M059J (cell line): ENCODE data around the gene LMAN2. TPM values are rescaled to one million over a fixed set of nuclear protein-coding genes. Genes with fewer than 3 reads are reported as not detected.
A peak's percentile ranks its signal among the peaks of the same experiment; 100 is the strongest.

ENCODE experiments used
- DNase-seq: peaks from one replicate; pipeline ENCODE4 v3.0.0-alpha.2; 2012; ENCODE audit warnings: low read depth
- total RNA-seq: library from RNA; depleted of rRNA; stranded (reverse); fragments of >200 nt; shearing (Covaris generic); gene quantifications from 2 replicates; pipeline ENCODE4 v1.2.3, GENCODE V29; 2014

LMAN2 gene
- total RNA-seq, 1 experiment from 2014 or later = 443 TPM

DNA sequence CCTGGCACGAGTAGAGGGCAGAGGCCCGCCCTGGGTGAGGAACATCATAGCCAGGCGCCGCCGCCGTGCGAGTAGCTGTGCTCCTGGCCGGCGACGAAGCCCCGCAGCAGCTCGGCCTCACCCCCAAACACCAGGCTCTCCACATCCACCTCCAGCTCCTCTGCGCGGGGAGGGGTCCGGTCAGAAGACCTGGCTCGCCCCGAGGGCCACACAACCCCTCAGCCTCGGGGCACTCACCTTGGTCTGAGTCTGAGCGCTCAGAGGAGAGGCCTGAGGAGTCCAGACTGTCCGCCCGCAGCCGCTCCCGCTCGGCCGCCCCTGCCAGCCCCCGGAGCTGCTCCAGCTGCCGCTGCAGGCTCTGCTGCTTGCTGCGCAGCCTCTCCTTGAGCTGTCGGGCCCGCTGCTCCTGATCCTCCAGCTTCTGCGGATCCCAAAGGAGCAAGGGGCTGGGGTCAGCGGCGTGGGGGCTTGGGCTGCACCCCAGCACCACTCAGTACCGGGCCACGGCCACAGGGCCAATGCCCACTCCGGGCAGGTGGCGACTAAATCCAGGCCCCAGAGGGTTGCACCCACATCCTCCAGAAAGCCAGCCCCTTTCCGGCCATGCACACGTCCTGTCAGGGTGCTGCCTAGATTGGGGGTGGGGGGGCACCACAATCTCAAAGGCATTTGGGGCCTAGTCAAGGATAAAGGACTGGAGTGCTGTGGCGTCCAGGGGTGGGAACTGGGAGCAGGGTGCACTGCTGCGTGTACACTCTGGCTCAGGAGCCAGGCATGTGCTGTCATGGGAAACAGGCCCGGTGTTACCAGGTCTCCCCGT lies 43.7 kb downstream of the LMAN2 start:
- DNase-seq = no peak

DNA sequence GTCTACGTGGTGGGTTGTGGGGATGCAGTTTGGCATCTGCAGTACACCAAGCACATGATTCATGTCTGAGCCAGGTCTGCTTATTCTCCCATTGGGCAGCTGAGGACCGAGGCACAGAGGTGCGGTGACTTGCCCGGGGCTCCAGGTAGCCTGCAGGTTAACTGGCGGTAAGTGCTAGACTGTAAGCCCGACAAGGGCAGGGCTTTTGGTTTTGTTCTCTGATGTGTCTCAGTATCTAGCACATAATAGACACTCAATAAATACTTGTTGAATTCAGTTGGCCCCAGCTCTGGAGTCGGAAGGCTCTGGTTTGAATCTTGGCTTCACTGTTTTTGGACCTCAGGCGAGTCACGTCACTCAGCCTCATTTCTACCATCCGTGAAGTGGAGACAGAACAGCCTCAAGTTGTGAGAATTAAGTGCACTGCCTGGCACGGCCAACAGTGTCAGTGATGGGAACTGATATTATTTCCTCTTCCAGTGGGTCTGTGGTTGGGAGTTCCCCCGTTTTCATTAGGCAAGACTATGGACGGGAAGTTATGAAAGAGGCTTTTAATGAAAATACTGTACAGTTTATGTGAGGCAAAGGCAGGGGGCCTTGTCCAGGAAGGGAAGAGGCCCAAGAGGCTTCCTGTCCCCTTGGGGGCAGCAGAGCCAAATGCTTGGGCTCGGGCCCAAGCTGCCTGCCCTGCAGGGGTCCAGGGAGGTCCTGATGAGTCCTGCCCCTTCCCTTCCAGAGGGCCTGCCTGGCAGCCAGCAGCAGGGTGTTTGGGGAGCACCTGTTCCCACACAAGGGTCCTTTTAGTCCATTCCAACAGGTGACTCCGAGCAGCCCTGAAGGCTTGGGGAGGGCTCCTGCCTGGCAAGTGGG lies 44.6 kb downstream of the LMAN2 start:
- DNase-seq = peak; percentile 25

DNA sequence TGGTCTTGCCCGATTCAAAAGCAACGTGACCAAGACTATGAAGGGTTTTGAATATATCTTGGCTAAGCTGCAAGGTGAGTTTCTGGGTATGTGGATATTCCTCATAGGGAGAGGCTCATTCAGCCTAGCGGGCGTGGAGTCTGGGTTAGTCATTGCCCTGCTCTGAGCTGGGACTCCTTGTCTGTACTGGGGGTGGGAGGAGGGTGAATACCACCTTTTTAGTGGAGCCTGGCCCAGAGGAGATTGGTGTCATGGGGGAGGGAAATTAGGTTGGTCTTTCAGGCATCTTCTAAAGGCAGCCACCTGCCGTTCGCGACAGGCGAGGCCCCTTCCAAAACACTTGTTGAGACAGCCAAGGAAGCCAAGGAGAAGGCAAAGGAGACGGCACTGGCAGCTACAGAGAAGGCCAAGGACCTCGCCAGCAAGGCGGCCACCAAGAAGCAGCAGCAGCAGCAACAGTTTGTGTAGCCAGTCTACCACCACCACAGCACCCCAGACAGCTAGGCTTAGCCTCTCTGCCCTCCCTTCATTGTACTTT lies 45.3 kb downstream of the LMAN2 start:
- DNase-seq = peak; percentile 23

DNA sequence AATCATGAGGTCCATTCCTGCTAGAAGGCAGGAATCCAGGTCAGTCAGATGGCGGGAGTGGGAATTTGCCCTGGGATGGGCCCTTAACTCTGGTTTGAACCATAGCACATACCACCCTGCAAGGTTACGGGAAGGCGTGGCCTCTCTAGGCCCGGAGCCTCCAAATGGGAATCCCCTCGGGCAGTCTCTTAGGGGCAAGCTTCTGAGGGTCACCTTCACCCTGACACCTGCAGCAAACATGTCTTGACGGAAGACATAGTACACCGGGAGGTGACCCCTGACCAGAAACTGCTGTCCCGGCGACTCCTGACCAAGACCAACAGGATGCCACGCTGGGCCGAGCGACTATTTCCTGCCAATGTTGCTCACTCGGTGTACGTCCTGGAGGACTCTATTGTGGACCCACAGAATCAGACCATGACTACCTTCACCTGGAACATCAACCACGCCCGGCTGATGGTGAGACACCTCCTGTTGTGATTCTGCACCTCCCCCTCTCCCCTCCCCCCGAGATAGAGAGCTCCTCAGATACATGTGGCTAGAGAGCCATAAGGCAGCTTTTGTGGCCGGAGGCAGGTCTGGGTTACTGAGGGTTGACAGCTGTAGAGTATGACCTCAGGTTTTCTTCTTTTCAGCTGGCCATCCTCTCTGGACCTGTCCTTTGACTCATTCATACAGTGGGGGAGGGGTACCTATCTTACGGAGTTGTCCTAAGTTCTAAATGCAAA lies 46.9 kb downstream of the LMAN2 start:
- peak; percentile 38 for DNase-seq

DNA sequence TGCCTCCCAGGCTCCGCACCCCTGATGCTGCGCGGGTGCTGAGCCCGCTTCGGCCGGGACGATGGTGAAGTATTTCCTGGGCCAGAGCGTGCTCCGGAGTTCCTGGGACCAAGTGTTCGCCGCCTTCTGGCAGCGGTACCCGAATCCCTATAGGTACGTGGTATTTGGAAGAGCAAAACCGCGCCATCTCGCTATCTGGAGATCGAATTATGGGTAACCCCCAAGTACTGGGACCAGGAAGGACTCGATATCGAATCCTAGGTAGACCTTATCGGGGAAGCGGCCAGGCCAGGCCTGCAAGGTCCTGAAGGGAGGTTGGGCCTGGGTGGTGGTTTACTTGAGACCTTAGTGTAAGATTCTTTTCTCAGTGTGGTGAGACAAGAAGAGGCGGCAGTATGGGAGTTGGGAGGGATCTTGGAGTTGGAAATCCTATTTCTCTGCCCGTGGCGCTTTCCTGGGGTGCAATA lies 47.5 kb downstream of the LMAN2 start:
- peak; percentile 40 for DNase-seq

DNA sequence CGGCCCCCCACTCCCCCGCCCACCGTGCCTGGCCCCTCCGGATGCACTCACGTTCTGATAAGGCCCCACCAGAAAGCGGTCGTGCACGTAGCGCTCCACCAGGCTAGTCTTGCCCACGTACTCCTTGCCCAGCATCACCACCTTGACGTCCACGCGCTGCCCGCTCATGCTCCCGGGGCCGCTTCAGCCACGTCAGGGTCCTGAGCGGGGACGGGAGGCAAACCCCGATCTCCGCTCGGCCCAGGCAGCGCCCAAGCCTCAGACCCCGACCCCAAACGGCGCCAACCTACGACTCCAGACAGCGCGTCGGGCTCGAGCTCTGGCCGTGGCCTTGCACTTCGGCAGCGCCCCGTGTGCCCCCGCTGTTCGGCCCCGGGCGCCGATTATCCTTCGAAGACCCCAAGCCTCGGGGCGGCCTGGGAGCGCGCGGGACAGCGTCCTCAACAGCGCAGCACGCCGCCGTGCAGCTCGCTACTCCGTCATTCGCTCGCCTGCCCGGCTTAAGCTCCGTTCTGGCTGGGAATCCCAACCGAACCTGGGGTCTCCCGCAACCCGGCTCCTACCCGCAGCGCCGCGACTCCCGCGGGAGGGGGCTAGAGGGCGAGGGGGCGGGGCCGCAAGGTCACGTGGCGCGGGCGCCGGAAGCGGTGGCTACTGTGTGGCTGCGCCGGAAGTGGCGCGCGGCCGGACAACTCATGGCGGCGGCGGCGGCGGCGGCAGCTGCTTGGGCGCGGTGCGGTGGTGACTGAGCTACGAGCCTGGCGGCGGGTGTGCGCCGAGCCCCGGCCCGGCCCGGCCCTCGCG lies 48.1 kb downstream of the LMAN2 start, which contains the start of the genes PRELID1 and RAB24:
PRELID1 (plus strand) TSS at position 679 of the 804 bp plus-strand sequence. CDS start 187 bp downstream, outside the sequence.
RAB24 (minus strand) TSS at position 599 of the 804 bp plus-strand sequence; CDS start at position 168, 431 bp downstream.
- DNase-seq = peak; percentile 78

DNA sequence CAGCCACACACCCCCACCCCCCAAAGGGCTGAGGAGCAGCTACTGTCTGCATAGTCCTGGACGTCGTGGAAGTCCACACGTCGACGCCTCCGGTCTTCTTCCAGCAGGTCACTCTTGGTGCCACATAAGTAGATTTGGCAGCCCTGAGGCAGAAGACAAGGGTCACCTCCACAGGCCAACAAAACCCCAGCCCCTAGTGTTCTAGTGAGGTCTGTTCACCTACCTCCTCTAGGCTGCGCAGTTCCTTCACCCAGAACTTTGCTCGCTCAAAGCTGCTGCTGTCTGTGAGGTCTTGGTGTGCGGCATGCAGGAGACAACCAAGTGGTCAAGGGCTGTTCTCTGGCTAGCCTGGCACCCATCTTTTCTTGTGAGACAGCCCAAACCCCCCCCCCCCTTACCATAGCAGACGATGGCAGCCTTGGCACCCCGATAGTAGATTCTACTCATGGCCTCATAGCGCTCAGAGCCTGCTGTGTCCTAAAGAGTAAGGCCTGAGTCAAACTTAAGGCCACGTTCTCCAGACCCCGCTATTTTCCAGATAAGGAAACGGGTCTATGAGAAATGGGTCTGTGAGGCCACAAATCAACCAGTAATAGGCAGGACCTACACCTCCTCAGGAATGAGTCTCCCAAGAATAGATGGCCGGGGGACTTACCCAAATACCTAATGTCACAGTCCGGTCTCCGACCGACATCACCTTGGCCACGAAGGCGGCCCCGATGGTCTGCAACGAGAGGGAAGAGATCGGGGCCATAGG lies 48.9 kb downstream of the LMAN2 start:
- DNase-seq = peak; percentile 11

DNA sequence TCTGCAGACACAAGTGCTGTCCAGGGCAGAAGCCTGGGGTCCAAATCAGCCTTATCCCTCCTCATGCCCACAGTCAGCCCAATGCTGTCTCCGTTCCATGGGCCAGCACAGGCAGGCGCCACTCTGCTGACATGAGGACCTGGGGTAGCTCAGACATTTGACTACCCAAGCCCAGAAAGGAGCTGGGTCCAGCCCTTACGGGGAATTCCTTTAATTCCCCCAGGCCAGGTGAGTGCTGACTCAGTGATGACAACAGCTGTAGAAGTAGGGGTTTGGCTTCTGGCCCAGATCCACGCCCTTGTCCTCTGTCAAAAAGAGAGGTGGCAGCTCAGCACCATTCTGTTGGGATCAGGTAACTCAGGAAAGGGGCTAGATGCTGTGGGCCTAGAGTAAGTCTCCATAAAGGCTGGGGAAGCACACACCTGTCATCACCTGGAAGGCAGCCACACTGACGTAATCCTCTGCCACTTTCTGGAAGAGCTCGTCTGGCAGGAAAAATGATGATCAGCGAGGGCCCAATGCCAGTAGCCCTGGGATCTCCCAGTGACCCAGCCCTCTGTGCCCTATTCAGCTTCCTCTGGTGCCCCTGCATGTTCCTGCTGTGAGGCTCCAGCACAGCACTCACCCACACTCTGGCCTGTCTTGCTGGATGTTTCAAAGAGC lies 49.8 kb downstream of the LMAN2 start:
- DNase-seq = peak; percentile 48

DNA sequence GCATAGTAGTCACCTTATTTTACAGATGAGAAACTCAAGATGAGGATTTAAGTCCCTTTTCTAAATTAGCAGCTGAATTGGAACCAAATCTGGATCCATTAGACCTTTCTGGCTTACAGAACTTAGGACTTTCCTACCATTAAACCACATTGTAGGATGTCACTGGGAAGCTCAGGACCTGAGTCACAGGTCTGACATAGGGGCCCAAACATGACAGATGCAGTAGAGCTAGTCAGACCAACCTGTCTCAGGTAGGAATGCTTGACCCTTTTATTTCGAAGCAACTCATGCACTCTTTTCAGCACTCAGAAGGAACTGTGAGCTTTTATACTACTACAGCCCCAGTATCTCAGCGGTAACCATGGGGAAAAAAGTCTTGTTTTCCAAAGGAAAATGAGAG lies 50.5 kb downstream of the LMAN2 start:
- DNase-seq = peak; percentile 20

DNA sequence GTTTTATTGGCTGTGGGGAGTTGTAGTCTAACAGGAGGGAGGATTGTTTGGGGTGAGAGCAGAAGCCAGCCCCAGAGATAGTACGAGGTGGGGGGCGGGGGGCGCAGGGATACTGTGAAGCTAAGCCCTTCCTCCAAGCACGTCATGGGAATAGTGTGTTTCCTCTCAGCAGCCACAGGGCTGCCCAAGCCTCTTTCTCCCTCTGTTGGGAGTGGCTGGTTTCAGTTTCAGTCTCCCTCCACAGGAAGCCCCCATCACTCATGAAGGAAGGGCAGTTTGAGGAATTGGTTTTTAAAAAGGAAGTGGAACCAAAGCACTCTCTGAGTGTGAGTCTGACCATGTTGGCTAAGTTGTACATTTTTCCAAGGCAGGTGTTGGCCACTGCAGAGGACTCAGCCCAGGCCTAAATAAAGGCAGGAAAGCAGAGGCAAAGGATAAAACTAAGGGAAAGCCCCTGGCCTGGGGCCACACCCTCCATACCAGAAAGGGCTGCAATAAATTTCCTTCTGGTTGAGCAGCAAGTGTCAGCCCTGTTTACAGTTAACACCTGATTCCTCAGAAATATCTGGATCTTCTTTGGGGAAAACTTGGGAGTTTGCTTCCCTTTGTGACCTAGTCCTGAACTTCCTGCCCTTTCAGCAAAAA lies 51.1 kb downstream of the LMAN2 start:
- peak; percentile 58 for DNase-seq

DNA sequence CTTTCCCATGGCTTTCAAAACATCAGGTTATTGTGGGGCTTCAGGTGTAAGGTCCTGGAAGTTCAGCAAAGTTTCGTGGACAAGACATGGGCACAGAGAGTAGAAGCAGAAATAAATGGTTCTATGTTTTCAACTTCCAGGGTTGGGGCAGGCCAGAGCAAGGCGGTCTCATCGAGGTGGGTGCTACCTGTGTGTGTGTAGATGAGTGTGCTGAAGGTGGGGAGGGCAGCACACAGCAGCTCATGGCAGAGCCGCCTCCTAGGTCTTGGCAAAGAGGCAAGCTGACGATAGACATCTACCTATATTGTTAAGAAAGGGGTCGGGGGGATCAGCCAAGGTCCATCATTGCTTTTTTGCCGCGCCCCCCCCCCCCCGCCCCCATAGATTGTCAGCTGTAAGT lies 51.8 kb downstream of the LMAN2 start:
- DNase-seq = no peak

DNA sequence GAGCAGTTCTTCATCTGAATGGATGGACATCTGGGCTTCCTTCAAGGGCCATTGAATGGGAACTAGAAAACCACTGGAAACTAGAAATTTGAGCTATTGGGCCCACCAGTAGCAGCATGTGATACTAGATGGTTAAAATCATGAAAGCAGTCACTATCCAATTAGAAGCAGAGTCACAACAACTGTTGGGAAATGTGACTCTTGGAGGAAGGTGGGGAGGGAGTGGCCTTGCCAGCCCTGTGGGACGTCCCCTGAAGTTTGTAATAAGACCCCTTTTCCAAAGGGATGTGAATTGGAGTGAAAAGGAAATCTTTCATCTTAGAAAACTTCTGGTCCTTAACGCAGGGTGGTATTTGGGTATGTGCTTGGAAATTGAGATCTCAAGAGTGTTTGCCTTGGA lies 53.5 kb downstream of the LMAN2 start:
- DNase-seq = no peak

DNA sequence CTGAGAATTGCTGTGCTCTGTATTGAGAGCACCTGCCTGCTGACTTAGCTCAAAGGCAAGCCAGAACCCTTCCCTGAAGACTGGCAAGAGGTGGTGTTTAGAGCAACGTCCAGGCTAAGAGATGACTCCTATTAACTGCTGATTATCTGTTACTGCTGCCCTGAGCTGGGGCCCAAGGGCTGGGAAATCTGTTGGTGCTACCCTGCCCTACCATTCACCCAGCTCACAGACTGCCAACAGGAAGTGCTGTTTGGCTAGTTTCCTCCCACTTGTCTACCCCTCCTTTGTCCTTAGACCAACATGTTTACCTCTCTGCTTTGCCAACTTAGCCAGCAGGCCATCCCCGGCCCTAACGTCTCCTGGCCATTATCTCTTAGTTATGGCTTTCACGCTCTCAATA lies 54.9 kb downstream of the LMAN2 start:
- DNase-seq = no peak

DNA sequence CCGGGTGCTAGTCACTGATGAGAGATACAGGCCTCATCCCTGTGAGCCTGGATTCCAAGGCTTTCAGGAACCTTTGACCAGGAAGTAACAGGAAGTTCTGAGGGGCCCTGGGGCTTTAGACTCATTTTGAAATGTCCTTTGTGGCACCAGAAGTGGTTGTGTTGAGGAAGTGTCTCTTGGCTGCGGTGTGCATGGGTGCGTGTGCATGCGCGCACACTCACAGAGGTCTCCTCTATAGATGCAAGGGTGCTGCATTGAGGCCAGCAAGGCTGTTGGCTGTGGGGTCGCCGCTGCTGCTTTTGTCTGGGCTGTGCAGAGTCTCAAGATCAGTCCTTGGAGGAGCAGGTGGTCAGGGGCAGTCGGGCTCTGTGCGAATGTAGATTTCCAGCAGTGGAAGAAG lies 55.5 kb downstream of the LMAN2 start:
- no peak for DNase-seq

DNA sequence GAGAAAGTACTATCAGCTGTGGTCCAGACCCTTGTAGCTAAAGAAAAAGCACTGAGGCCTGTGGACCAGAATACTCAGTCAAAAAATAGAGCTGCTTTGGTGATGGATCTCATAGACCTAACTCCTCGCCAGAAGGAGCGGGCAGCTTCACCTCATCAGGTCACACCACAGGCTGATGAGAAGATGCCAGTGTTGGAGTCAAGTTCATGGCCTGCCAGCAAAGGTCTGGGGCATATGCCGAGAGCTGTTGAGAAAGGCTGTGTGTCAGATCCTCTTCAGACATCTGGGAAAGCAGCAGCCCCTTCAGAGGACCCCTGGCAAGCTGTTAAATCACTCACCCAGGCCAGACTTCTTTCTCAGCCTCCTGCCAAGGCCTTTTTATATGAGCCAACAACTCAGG lies 56.8 kb downstream of the LMAN2 start:
- no peak for DNase-seq

DNA sequence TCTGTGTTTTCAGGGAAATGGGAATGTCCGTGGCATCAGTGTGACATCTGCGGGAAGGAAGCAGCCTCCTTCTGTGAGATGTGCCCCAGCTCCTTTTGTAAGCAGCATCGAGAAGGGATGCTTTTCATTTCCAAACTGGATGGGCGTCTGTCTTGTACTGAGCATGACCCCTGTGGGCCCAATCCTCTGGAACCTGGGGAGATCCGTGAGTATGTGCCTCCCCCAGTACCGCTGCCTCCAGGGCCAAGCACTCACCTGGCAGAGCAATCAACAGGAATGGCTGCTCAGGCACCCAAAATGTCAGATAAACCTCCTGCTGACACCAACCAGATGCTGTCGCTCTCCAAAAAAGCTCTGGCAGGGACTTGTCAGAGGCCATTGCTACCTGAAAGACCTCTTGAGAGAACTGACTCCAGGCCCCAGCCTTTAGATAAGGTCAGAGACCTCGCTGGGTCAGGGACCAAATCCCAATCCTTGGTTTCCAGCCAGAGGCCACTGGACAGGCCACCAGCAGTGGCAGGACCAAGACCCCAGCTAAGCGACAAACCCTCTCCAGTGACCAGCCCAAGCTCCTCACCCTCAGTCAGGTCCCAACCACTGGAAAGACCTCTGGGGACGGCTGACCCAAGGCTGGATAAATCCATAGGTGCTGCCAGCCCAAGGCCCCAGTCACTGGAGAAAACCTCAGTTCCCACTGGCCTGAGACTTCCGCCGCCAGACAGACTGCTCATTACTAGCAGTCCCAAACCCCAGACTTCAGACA lies 57.5 kb downstream of the LMAN2 start:
- DNase-seq = no peak

DNA sequence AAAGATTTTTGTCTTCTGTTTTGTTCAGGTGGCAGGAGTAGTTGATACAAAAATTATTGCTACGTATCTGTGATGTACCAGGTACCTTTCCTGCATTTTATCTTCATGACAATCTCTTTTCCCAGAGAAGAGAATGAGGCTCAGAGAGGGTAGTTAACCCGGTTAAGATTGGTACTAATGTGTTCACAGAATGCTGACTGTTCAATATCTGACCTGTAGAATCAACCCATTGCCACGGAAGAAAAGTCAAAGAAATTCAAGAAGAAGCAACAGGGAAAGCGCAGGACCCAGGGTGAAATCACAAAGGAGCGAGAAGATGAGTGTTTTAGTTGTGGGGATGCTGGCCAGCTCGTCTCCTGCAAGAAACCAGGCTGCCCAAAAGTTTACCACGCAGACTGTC lies 59.7 kb downstream of the LMAN2 start:
- DNase-seq = no peak
